Astrocyte (in vitro differentiated cells and primary cell): Measurements from ENCODE around the gene PLEKHA7. TPM values are rescaled to one million over a fixed set of nuclear protein-coding genes. Genes with fewer than 3 reads are reported as not detected.
"Not testable (repeated sequence)": the region's sequence is repeated elsewhere in the genome, so short reads cannot be mapped to it uniquely, and the experiment has no call there.

Experiments
- DNase-seq: peaks from one replicate; pipeline ENCODE4 v3.0.0-alpha.2; 2010; ENCODE audit warnings: low read depth
- FAIRE-seq: peaks from 2 replicates; lab custom pipeline; 2011; peaks lifted over from hg19 to GRCh38; lab: Jason Lieb, UNC
- H2AFZ ChIP-seq: 2 replicates; pipeline ENCODE4 v1.6.0; 2012; ENCODE audit warnings: low read depth, low read length, inconsistent platforms
- H3K27ac ChIP-seq: 2 replicates; pipeline ENCODE4 v1.5.1; 2011; ENCODE audit warnings: low read depth, low read length, inconsistent platforms
- H3K27me3 ChIP-seq: 2 replicates; pipeline ENCODE4 v1.6.0; 2011; ENCODE audit warnings: low read length, inconsistent platforms; ENCODE audit not compliant: insufficient read depth
- H3K36me3 ChIP-seq: 2 replicates; pipeline ENCODE4 v1.5.1; 2011; ENCODE audit warnings: low read length, inconsistent platforms; ENCODE audit not compliant: insufficient read depth
- H3K4me1 ChIP-seq: 2 replicates; pipeline ENCODE4 v1.5.1; 2011; ENCODE audit warnings: low read length, inconsistent platforms; ENCODE audit not compliant: insufficient read depth
- H3K4me2 ChIP-seq: 2 replicates; pipeline ENCODE4 v1.6.0; 2012; ENCODE audit warnings: low read length, inconsistent platforms
- H3K4me3 ChIP-seq: 2 replicates; pipeline ENCODE4 v1.5.1; 2011; ENCODE audit warnings: low read depth, mild to moderate bottlenecking, low read length, inconsistent platforms; ENCODE audit not compliant: insufficient read depth
- H3K79me2 ChIP-seq: 2 replicates; pipeline ENCODE4 v1.6.0; 2012; ENCODE audit warnings: mild to moderate bottlenecking, low read length, inconsistent platforms; ENCODE audit not compliant: insufficient read depth
- H3K9ac ChIP-seq: 2 replicates; pipeline ENCODE4 v1.6.0; 2012; ENCODE audit warnings: mild to moderate bottlenecking, low read length, inconsistent platforms
- H3K9me3 ChIP-seq: 2 replicates; pipeline ENCODE4 v1.5.1; 2012; ENCODE audit warnings: low read depth, mild to moderate bottlenecking, low read length, inconsistent platforms; ENCODE audit not compliant: insufficient read depth
- H4K20me1 ChIP-seq: 2 replicates; pipeline ENCODE4 v1.6.0; 2012; ENCODE audit warnings: low read length, inconsistent platforms; ENCODE audit not compliant: insufficient read depth
- H3K27ac Mint-ChIP-seq: one replicate; pipeline ENCODE4 v1.8.0; 2021; ENCODE audit warnings: mild to moderate bottlenecking, mixed read lengths; ENCODE audit not compliant: unreplicated experiment
- H3K27me3 Mint-ChIP-seq: one replicate; pipeline ENCODE4 v1.8.0; 2021; ENCODE audit warnings: low read depth, mixed read lengths; ENCODE audit not compliant: unreplicated experiment
- H3K36me3 Mint-ChIP-seq: one replicate; pipeline ENCODE4 v1.8.0; 2021; ENCODE audit warnings: low read depth, mixed read lengths; ENCODE audit not compliant: unreplicated experiment
- H3K4me1 Mint-ChIP-seq: one replicate; pipeline ENCODE4 v1.8.0; 2021; ENCODE audit warnings: low read depth, mixed read lengths; ENCODE audit not compliant: unreplicated experiment
- H3K4me3 Mint-ChIP-seq: one replicate; pipeline ENCODE4 v1.8.0; 2021; ENCODE audit warnings: mild to moderate bottlenecking, moderate library complexity, mixed read lengths; ENCODE audit not compliant: unreplicated experiment
- H3K9me3 Mint-ChIP-seq: one replicate; pipeline ENCODE4 v1.8.0; 2021; ENCODE audit warnings: mild to moderate bottlenecking, mixed read lengths; ENCODE audit not compliant: unreplicated experiment
- EZH2 ChIP-seq: IDR thresholded peaks from 2 replicates; pipeline ENCODE4 v1.6.1; 2012; ENCODE audit warnings: mild to moderate bottlenecking, low read length, inconsistent platforms; ENCODE audit not compliant: insufficient read depth
- total RNA-seq: library from RNA; stranded (reverse); gene quantifications from 2 replicates; pipeline ENCODE4 v1.2.1, GENCODE V29; 2021
- TF ChIP-seq, protein P1 (sequence below): IDR thresholded peaks from 2 replicates; pipeline ENCODE4 v1.5.1; 2011; ENCODE audit warnings: low read depth, mild to moderate bottlenecking, inconsistent platforms, low read length, moderate library complexity; ENCODE audit not compliant: insufficient read depth

The PLEKHA7 gene
- total RNA-seq, 1 donor from 2014 or later: 5.7 TPM

DNA sequence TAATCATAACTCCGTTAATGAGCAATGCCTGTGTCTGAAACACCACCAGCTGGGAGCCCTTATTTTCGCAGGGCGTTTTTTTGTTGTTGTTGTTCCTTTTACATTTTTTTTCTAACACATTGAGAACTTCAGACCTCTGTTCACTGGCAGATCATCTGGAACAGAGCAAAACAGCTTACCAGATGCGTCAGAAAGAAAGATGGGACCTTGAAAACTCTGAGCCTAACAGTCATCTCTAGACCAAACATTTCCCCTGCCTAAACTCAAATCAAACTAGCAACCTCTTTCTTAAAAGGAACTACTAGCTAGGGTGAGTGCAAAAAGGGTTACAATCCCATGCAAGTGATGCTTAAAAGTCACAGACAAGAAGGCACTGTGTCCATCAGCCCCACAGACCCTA, 93.2 kb downstream of the PLEKHA7 start:
- TF ChIP-seq EZH2: no peak
- TF ChIP-seq, protein P1, sequence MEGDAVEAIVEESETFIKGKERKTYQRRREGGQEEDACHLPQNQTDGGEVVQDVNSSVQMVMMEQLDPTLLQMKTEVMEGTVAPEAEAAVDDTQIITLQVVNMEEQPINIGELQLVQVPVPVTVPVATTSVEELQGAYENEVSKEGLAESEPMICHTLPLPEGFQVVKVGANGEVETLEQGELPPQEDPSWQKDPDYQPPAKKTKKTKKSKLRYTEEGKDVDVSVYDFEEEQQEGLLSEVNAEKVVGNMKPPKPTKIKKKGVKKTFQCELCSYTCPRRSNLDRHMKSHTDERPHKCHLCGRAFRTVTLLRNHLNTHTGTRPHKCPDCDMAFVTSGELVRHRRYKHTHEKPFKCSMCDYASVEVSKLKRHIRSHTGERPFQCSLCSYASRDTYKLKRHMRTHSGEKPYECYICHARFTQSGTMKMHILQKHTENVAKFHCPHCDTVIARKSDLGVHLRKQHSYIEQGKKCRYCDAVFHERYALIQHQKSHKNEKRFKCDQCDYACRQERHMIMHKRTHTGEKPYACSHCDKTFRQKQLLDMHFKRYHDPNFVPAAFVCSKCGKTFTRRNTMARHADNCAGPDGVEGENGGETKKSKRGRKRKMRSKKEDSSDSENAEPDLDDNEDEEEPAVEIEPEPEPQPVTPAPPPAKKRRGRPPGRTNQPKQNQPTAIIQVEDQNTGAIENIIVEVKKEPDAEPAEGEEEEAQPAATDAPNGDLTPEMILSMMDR: no peak
- H3K4me2 ChIP-seq: no peak overlapping the region
- H3K9me3 Mint-ChIP-seq: no peaks in the 10 kb centered on the region
- H3K27me3 Mint-ChIP-seq: peaks cover 22% of the 10 kb centered on the region
- H3K4me3 Mint-ChIP-seq: no peak overlapping the region
- no peak overlapping the region for H2AFZ ChIP-seq
- no peak overlapping the region for H3K27ac ChIP-seq
- FAIRE-seq (no peak), DNase-seq (no peak)
- no peaks in the 10 kb centered on the region for H3K79me2 ChIP-seq
- H3K9ac ChIP-seq: no peak overlapping the region
- peaks cover 31% of the 10 kb centered on the region for H3K27me3 ChIP-seq
- H3K4me3 ChIP-seq: no peak overlapping the region
- peaks cover 7% of the 10 kb centered on the region for H4K20me1 ChIP-seq
- H3K9me3 ChIP-seq: no peaks in the 10 kb centered on the region
- H3K4me1 Mint-ChIP-seq: peaks cover 7% of the 10 kb centered on the region
- no peaks in the 10 kb centered on the region for H3K36me3 ChIP-seq
- H3K27ac Mint-ChIP-seq: no peak overlapping the region
- H3K36me3 Mint-ChIP-seq: peaks cover 2% of the 10 kb centered on the region
- peaks cover 6% of the 10 kb centered on the region for H3K4me1 ChIP-seq

DNA sequence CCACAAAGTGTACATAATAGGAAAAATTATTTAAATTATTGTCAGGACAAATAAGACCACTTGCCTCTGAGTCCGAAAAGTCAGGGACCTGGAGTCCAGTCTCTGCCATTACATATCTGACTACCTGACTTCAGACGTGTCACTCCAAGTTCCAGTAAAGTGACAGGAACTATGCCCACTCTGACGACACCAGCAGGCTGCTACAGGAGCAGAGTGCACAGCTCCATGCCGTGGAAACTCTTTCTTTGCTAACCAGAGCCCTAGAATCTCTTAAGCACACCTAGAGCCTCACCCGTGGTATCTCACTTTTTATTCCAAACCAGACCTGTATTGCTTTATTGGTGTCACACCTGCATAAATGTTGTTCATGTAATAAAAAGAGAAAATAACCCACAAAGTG, 93.7 kb downstream of the PLEKHA7 start:
- Histone ChIP-seq H3K36me3 (no peaks in the 10 kb centered on the region), H3K79me2 (no peaks in the 10 kb centered on the region), H3K27me3 (peaks cover 27% of the 10 kb centered on the region), H2AFZ (no peak overlapping the region), H3K4me3 (no peak overlapping the region), H3K4me2 (no peak overlapping the region), H3K27ac (no peak overlapping the region), H3K9ac (no peak overlapping the region), H3K4me1 (peaks cover 6% of the 10 kb centered on the region), H3K9me3 (no peaks in the 10 kb centered on the region), H4K20me1 (peaks cover 6% of the 10 kb centered on the region)
- H3K27ac Mint-ChIP-seq: no peak overlapping the region
- no peak for DNase-seq
- H3K27me3 Mint-ChIP-seq: peaks cover 21% of the 10 kb centered on the region
- H3K4me3 Mint-ChIP-seq: no peak overlapping the region
- peaks cover 7% of the 10 kb centered on the region for H3K4me1 Mint-ChIP-seq
- no peaks in the 10 kb centered on the region for H3K9me3 Mint-ChIP-seq
- FAIRE-seq: no peak
- TF ChIP-seq, protein P1: no peak
- TF ChIP-seq EZH2: no peak
- peaks cover 2% of the 10 kb centered on the region for H3K36me3 Mint-ChIP-seq

DNA sequence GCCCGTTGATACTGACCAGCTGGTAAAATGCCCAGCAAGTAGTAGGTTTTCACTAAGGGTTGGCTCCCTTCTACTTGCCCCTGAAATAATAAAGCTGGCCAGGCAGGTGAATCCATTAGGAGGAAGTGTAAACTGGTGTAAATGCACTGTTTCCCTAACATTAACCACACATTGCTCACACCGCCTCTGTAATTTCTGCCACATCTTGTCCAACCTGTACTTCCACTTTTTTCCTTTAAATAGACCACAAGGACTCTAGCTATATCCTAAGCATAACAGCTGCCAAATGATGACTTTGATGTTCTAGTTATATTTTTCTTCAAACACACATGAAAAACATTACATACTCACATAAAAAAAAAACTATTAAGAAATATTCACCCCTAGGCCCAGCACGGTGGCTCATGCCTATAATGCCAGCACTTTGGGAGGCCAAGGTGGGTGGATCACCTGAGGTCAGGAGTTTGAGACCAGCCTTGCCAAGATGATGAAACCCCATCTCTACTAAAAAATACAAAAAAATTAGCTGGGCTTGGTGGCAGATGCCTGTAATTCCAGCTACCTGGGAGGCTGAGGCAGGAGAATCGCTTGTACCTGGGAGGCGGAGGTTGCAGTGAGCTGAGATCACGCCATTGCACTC, 95.6 kb downstream of the PLEKHA7 start:
- not testable (repeated sequence) for H3K4me3 ChIP-seq, H3K4me2 ChIP-seq, H3K4me1 Mint-ChIP-seq, H3K36me3 Mint-ChIP-seq, H3K27ac ChIP-seq, H3K4me1 ChIP-seq, H3K79me2 ChIP-seq, DNase-seq, FAIRE-seq, H3K4me3 Mint-ChIP-seq, H3K27ac Mint-ChIP-seq, H3K9me3 Mint-ChIP-seq, H3K9me3 ChIP-seq, H3K36me3 ChIP-seq, H3K9ac ChIP-seq, H4K20me1 ChIP-seq, H2AFZ ChIP-seq
- H3K27me3 ChIP-seq: peaks cover 22% of the 10 kb centered on the region
- peaks cover 14% of the 10 kb centered on the region for H3K27me3 Mint-ChIP-seq
